GM12873 (cell line): ENCODE measurements around the gene PDCD6IP.

Experiments
- TF ChIP-seq, protein P1 (sequence below): IDR thresholded peaks from 2 replicates; pipeline ENCODE4 v1.5.1; 2012; ENCODE audit warnings: low read depth, mild to moderate bottlenecking, moderate library complexity, low read length, control low read depth; ENCODE audit not compliant: insufficient read depth; ENCODE audit errors: missing control alignments

PDCD6IP gene

DNA sequence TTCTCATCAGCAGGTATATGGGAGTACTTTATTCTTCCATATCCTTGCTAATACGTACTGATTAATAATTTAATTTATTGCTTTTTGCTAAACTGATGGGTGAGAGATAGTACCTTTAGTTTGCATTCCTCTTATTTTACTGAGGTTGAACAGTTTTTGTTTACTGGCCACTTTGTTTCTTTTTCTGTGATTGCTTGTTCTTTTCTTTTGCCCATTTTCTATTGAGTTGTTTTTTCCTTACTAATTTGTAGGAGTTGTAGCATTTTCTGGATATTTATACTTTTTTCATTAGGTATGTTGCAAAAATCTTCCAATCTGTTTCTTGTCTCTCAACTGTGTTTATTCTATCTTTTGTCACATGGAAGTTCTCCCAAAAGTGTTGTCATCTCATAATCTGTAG is 4.8 kb downstream of the PDCD6IP start:
- TF ChIP-seq, protein P1, sequence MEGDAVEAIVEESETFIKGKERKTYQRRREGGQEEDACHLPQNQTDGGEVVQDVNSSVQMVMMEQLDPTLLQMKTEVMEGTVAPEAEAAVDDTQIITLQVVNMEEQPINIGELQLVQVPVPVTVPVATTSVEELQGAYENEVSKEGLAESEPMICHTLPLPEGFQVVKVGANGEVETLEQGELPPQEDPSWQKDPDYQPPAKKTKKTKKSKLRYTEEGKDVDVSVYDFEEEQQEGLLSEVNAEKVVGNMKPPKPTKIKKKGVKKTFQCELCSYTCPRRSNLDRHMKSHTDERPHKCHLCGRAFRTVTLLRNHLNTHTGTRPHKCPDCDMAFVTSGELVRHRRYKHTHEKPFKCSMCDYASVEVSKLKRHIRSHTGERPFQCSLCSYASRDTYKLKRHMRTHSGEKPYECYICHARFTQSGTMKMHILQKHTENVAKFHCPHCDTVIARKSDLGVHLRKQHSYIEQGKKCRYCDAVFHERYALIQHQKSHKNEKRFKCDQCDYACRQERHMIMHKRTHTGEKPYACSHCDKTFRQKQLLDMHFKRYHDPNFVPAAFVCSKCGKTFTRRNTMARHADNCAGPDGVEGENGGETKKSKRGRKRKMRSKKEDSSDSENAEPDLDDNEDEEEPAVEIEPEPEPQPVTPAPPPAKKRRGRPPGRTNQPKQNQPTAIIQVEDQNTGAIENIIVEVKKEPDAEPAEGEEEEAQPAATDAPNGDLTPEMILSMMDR, result no peak

- TF ChIP-seq, protein P1, result no peak
Observed at GRCh38 chr3:33803894-33804526, 5.6 kb downstream of the PDCD6IP start.

DNA sequence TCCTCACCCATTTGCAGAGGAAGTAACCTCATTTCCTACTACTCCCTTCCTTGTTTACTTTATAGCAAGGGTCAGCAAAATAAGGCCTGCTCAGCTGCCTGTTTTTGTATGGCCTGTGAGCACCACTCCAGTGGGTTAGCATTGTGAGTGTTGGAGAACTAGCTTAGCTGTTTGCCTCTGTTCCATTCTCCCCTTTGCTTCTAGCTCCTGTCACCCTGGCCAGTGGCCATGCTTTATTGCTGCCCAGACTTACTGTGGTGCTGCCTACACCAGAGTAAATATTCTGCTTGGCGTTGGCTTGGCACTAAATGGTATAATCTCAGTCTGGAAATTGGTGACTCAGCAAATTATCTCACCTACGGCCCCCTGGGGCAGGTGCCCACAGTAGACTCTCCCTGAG is 8.8 kb downstream of the PDCD6IP start:
- TF ChIP-seq, protein P1, result no peak

DNA sequence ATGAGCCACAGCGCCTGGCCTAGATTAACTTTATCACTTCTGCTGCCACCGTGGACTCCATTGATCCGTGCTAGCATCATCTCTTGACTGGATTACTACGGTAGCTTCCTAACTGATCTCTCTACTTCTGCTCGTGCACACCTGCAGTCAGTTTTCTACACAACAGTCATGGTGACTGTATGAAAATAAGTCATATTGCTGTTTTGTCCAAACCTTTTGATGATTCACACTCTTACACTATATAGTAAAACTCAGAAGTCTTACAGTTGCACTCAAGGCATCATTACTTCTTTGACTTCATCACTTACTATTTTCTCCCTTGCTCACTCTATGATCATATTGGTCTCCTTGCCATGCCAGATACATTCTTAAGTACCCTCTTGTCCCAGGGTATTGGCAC is 10.1 kb downstream of the PDCD6IP start:
- TF ChIP-seq, protein P1, result no peak

- TF ChIP-seq, protein P1, result no peak
Observed at GRCh38 chr3:33810545-33810944, 12.1 kb downstream of the PDCD6IP start.

- TF ChIP-seq, protein P1, result no peak
Observed at GRCh38 chr3:33821989-33822388, 23.6 kb downstream of the PDCD6IP start.

GRCh38 chr3:33823821-33824220 is 25.4 kb downstream of the PDCD6IP start:
- TF ChIP-seq, protein P1, result no peak

DNA sequence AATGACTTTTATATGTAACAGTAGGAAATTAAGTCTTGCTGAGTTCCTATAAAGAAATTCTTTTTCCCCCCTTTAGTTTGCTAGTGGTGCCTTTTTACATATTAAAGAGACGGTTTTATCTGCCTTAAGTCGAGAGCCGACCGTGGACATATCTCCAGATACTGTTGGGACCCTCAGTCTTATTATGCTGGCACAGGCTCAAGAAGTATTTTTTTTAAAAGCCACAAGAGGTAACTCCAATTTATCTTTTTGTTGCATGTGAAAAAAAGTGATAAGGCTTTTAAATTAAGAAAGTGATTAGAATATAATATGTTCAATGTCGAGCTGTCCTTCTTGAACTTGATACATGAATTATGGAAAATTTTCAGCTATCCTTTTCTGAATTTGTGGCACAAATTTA is 26.7 kb downstream of the PDCD6IP start:
- TF ChIP-seq, protein P1, result no peak
